Right renal pelvis (tissue), 4 donors: ENCODE data around the gene CDH13. TPM values are rescaled to one million over a fixed set of nuclear protein-coding genes. Genes with fewer than 3 reads are reported as not detected.

Source experiments
- DNase-seq, 4 donors: peaks; one replicate each; pipeline ENCODE4 v3.0.0-alpha.2; 2013; ENCODE audit warnings: low read depth in 4 of 4, low spot score in 3 of 4, missing footprints in 1 of 4
- polyA plus RNA-seq, 4 donors: library from polyadenylated mRNA; unstranded; fragments of 120-200 nt; gene quantifications; one replicate each; pipeline ENCODE4 v1.2.1, GENCODE V29; 2013; ENCODE audit not compliant: insufficient read length in 4 of 4

CDH13 gene
- 10 to 100 TPM; 10.1 to 16.5 (median 13.4) TPM for polyA plus RNA-seq

DNA sequence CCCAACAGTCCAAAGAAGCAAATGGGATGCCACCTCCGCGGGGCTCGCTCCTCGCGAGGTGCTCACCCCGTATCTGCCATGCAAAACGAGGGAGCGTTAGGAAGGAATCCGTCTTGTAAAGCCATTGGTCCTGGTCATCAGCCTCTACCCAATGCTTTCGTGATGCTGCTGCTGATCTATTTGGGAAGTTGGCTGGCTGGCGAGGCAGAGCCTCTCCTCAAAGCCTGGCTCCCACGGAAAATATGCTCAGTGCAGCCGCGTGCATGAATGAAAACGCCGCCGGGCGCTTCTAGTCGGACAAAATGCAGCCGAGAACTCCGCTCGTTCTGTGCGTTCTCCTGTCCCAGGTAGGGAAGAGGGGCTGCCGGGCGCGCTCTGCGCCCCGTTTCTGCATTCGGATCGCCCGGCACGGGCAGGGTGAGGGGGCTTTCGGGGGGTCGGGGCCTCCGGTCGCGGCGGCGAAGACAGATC is at the start of gene CDH13:
Gene CDH13 (plus strand): TSS at position 179 of the 471 bp plus-strand sequence.
- DNase-seq, result peak in 1 of 4 donors; percentile 4

DNA sequence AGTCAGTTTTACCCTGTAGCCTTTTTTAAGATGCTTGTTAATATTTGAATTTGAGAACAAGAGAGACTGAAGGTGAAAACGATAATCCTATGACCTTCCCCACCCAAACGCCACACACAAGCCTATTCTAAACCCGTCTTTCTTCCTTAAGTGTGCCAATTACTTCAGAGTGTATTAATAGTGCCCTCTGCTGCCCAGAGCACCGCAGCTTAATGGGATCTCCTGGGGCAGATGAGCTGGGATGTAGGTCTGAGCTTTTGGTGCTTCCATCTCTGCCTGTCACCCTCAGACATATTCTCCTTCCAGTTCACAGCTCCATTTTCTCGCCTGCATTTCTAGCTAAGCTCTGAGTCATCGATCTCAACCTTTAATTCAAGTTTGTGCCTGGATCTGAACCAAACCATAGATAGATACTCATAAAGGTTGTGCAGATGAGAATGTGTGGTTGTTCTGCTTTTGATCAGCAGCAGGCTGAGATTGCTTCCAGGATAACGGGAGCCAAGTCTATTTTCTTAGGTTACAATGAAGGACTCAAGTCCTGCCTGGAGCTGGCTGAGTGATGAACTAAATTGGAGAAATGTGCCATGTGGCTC is 46.4 kb upstream of the CDH13 start:
- peak in 3 of 4 donors; percentile 5 to 7 (median 5) for DNase-seq

DNA sequence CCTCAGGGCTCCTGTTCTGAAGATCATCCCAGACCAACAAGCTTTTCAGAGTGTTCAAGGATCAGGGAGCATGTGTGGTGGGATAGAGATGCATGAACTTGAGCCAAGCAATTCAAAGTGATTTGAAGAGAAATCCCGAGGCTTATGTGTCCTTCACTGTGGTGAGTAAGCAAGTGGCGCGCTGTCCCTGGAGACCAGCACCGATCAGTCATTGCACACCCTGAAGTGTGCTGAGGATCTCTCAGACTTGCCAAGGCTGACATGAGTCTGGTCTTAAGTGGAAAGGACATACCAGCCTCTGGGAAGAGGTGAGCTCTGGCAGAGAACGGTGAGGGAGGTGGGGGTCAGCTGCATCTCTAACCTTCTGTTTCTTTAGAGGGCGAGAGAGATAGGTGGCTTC is 43.8 kb upstream of the CDH13 start:
- no peak for DNase-seq

DNA sequence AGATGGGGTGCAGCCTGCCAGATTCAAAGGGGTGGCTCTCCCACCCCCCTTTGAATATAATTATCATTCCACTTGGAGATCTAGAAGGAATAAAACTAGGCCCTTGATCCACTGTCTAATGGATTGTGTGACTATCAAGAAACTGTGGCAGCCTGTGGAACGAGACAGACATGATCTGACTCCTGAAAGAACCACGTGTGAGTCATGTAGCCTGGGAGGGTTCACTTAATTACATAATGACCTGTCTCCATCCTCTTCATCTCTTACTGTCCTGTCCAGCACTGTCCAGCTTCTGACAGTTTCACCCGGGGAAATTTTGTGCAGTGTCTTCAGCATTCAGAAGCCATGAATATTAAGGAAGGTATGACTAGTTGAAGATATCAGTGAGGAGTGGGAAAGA is 43.3 kb upstream of the CDH13 start:
- no peak for DNase-seq

DNA sequence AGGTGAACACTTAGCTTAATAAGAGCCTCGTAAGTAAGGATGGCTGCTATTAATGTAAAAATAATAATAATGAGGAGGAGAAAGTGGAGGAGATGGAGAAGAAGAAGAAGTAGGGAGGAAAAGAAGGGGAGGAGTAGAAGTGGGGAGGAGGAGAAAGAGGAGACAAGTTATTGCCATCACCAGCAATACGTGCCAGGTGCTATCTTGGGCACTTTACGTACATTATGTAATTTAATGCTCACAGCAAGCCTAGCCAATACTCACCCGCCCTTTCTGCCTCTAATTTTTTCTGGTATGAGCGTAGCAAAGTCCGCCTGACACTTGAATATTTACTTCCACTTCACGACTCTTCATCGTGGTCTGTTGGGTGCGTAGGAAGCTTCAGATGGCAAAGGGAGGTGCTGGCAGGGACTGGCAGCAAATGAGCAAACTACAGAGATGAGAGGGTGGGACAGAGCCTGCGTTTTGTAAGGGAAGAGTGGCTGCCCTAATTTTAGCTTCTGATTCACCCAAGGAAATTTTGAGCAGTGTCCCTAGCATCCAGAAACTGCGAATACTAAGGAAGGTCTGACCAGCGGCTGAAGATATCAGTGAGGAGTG is 42.1 kb upstream of the CDH13 start:
- DNase-seq, result no peak

DNA sequence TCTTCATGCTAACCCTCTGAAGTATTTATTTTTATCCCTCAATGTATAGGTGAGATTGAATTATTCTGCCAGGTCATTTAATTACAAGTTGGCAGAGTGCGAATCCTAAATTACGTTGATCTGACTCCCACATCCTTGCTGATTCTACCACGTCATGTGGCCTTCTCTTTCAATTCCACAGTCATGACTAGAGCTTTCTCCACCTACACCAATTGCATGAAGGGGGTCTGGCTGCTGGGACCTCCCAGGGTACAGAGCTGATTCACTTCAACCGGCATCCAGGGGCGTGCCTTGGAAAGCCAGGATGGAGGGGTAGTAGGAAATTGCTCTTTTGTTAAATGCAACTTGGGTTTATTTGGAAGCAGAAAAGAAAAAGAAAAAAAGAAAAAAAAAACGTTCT is 41.1 kb upstream of the CDH13 start:
- no peak for DNase-seq

DNA sequence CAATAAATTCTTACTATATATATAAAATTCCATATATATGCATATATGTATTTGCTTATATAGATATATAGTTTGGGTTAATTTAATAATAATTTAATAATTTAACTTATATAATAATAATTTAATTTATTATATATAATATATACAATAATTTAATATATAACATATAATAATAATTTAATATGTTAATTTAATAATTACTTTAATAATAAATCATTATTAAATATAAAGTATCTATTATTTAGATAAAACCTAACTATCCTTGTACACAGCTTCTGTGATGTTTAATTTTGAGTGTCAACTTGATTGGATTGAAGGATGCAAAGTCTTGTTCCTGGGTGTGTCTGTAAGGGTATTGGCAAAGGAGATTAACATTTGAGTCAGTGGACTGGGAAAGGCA is 40.6 kb upstream of the CDH13 start:
- no peak for DNase-seq

DNA sequence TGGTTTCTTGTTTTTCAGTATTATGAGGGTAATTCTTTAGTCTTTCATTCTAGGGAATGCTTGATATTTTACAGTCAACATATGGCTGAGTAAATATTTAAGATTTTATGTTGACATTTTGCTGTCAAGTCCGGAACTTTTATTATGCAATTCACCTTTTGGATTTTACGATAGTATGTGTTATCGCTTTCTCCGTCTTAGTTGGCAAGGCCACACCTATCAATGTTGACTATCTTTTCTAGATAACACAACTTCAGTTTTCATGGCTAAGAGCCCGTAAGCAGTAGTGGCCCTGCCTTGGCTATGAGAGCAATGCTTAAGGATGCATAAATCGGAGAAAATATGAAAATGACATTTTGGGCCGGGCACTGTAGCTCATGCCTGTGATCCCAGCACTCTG is 39.5 kb upstream of the CDH13 start:
- DNase-seq, result no peak

DNA sequence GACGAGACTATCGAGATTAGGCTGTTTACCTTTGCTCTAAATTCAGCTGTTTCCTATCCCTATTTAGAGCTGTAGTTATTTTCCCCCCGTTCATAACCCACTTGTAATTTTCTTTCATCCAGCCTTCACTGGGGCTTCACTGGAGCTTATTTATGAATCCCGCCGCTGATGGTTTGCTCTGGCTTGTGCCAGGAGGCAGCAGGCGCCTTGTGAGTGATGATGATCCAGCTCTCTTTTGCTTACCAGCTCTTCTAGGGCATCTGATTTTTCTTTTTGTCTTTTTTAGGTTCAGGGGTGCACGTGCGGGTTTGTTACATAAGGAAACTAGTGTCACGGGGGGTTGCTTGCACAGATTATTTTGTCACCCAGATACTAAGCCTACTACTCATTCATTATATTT is 37.4 kb upstream of the CDH13 start:
- DNase-seq, result no peak

DNA sequence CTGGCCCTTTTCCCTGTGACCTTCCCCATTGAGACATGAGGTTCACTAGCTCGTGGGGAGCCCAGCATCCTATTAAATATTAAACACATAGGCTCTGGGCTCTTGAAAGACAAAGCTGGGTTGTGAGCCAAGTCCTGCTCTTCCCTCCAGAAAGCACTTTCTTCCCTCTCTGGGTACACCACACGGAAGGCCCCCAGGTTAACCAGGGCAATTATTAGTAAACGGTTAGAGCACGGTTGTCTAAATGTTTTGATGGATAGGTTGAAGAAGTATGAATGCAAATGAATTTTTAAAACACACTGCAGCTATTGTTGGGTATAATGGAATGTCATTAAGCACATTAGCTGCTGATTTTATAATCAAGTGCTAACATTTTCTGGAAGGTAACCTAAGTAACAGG is 32.7 kb upstream of the CDH13 start:
- DNase-seq, result no peak

DNA sequence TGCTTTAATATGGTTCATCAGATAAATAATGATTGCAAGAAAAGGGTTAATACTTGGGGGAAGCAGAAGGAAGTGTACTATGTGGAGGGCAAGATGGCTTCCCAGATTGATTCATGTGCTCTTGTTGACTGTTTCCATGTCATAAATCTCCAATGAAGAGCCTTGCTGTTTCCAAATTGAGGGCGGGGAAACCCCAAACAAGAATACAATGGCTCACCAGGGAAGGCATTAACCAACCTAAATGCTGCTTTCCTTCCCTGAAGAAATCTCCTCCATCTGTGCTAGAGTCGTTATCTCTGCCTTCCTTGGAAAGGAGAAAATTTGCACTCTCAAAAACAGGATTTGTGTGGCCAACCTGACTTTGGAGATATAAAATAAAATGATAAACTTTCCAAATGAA is 28.0 kb upstream of the CDH13 start:
- no peak for DNase-seq

DNA sequence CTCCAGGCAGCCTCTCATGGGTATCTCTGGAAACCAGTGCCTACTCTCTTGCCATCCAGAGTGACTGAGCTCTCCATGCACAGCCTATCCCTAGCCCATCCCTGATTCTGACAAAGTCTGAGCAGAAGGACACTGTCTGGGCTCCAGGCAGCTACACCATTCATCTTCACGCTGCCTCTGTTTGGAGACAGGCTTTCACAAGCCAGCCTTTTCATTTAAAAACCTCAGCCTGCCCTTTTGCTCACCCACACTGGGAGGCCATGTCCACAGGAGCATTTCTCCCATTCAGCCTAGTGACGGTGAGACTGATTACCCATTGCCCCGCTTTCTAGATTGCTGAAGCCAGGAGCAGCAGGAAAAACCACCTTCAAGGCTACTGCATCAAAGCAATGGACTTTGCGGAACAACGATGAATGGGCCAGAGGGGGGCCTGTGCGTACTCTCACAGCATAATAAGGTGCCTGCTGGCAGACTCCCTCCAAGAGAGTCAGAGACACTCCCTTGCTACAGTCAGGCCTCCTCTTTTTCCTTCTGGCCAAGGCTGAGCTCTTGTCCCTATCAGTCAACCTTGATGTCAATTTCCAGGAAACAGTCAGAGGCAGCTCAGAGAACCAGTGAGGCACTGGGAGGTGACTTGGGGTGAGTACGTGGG is 24.7 kb upstream of the CDH13 start:
- DNase-seq, result no peak

DNA sequence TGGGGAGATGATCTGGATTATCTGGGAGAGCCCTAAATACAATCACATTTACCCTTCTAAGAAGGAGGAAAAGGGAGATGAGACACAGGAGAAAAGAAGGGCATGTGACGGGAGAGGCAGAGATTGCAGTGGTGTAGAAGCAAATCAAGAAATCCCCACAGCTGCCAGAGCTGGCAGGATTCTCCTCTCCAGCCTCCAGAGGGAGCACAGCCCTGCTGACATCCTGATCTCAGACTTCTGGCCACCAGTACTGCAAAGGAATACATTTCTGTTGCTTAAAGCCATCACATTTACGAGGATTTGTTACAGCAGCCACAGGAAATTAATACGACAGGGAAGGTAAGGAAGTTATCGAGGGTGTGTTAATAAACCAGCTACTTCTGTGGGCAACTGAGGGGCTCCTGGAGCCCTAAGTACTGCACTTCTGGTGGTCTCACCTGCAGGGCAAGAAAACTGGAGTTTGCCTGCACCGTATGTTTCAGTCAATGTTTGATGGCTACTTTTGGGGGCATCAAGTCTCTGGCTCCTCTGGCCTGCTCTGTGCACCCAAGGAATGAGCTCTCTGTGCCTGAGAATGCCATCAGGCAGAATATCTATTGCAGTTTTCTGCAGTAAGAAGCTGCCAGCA is 22.9 kb upstream of the CDH13 start:
- DNase-seq, result peak in 1 of 4 donors; percentile 10

DNA sequence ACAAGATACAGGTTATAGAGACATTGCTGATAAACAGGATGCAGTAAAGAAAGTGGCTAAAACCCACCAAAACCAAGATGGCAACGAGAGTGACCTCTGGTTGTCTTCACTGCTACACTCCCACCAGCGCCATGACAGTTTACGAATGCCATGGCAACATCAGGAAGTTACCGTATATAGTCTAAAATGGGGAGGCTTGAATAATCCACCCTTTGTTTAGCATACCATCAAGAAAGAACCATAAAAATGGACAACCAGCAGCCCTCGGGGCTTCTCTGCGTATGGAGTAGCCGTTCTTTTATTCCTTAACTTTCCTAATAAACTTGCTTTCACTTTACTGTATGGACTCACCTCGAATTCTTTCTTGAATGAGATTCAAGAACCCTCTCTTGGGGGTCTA is 21.7 kb upstream of the CDH13 start:
- DNase-seq, result no peak

DNA sequence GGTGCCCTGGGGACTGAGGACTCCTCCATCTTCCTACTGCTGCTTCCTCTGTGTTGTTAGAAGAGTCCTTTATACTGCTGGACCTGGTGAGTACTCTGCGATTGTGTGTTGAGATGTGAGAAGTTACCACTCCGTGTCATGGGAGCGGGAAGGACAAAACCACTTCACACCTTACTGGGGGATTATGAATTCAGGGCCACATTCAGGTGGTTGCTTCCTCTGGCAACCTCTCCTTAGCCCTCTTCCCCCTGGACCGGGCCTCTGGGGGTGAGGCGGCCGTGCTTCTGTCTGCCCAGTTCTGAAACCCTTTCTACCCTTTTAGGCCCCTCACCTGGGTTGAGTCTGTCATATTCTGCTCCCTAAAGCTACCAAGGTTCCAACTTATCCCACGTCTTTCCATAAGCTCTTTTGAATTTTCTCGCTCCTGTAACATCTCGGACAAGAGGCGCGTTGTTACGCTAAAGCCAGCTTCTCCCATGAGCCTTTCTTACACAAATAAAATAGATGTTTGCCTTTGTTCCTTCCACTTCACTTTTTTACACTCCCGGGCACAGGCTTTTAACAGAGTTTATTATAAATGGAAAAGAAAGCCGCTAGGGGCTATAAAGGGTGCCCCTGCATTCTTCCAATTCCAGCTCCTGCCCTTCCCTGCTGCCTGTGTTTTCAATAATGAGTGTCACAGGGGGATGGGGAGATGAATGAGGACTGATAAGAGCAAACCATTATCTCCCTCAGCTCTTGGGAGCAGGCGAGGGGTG is 20.7 kb upstream of the CDH13 start:
- DNase-seq, result no peak

DNA sequence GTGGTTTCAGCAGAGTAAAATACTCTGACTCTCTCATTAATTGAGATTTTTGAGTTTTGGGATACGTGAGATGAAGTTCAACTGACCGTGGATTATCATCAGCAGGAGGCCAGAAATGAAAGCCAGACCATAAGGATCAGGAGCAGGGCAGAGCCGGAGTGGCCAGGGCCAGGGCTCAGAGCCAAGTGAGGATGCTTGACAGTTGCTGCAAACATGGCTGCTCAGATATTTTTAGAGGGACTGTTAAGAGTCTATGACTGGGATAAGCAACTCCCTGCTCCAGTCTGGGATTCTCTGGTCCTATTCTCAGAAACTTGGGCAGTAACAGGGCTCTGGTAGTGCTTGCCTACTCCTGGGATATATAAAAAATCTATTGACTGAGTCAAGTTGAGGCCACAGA is 17.6 kb upstream of the CDH13 start:
- DNase-seq, result no peak

DNA sequence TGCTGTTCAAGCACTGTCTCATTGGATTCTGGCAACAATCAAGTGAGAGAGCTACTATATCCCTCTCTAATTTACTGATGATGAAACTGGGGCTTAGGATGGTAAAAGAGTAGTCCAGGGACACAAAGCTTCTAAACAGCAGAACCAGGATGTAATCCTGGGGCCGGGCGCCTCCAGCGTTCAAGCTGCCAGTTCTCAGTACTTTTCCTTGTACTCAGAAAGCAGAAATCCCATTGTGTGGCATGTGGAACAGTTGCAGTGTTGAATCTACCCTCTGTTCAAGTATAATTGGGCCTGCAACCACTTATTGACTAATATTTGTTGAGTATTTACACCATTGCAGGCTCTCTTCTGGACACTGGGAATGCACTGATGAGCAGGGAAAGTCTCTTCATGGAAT is 14.5 kb upstream of the CDH13 start:
- no peak for DNase-seq

DNA sequence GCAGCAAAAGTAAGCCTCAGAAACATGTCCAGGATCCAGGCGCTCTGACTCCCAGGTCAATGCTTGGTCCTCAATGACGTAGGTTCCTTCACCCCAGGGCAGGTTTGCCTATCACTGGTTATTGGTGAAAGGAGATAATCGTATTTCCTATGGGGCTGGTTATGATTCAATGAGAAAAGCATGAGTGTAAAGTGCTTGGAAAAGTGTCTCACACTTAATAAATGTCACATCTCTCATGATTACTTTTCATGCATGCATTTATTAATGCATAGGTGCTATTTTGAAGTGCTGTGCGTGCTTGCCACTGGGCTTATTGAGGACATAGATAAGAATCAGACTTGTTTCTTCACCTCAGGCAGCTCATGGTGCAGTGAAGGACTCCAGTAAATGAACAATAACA is 10.4 kb upstream of the CDH13 start:
- DNase-seq, result no peak

DNA sequence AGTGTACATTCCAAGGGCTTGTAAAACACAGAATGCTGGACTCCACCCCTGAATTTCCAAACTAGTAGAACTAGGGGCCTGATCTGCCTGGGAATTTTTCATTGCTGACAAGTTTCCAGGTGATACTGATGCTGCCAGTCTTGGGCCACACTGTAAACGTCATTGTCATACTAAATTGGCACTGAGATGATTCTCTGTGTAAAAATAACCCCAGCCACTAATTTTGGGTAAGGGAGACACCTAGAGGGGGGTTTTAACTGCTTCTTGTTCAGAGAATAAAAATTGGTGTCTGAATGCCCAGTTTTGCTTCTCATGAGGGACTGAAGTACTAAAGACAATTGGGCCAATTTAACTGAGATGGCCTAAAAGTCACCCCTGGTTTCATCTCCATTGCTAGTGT is 5.0 kb upstream of the CDH13 start:
- DNase-seq, result no peak

DNA sequence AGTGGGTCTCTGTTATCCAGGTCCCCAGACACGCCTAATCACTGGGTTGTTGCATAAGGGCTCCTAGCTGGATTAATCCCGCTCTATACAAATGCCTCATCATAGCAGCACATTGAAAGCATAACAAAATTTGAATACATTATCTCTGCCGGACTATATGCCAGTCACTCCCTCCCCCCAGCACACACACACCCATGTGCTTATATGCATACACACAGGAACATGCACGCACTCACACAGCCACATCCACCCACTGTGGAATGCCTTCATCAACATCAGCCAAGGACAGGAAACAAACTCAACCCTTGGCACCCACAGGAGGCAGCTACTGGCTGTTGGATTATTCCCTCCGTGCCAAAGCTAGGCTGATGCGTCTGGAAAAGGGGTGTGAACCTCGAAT is 3.5 kb upstream of the CDH13 start:
- no peak for DNase-seq
